Measurements from ENCODE around the gene PGLYRP3.

GRCh38 chr1:153293480-153293775 lies 19.3 kb downstream of the PGLYRP3 start:
- TF ChIP-seq, protein P1, sequence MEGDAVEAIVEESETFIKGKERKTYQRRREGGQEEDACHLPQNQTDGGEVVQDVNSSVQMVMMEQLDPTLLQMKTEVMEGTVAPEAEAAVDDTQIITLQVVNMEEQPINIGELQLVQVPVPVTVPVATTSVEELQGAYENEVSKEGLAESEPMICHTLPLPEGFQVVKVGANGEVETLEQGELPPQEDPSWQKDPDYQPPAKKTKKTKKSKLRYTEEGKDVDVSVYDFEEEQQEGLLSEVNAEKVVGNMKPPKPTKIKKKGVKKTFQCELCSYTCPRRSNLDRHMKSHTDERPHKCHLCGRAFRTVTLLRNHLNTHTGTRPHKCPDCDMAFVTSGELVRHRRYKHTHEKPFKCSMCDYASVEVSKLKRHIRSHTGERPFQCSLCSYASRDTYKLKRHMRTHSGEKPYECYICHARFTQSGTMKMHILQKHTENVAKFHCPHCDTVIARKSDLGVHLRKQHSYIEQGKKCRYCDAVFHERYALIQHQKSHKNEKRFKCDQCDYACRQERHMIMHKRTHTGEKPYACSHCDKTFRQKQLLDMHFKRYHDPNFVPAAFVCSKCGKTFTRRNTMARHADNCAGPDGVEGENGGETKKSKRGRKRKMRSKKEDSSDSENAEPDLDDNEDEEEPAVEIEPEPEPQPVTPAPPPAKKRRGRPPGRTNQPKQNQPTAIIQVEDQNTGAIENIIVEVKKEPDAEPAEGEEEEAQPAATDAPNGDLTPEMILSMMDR (IDR thresholded peaks at IDR 0.05) = no peak
- no peak for TF ChIP-seq POLR2AphosphoS5 (IDR thresholded peaks at IDR 0.05)

All from prostate gland (tissue), 2 donors.